ENCODE results near the gene OXLD1.

The OXLD1 gene

DNA sequence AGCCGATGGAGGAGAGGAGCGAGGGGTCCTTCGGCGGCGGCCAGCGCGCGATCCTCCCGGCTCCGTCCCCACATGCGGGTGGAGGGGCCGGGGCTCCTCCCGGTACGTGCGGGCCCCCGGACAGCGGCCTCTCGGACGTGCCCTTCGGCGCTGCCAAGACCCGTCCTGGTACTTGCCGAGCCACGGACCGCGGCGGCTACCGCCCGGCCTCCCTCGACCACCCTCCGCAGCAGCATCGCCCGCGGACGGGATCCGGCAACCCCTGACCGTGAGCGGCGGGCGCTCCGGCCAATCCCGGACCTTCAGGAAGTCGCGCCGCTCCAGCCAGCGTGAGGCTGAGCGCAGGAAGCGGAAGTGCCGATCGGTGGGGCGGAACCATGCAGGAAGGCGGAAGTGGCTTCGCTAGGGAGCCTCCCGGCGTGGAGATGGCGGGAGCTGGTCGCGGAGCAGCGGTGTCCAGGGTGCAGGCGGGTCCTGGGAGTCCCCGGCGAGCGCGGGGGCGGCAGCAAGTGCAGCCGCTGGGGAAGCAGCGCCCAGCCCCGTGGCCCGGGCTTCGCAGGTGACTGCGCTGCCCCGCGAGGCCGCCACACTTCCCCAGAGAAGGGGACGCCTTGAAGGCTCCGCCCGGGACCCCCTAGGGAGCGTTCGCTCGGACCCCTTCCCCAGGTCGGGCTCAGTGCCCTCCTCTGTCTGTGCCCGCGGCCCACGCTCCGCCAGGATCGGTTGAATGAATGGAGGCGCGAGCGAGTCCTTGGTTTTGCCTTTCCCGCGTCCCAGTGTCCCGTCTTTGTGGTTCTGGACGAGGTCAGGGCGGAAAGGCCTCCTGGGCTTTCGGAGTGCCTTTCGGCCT is at the start of gene OXLD1, which contains the start of gene CCDC137:
Gene OXLD1 (minus strand): TSS at position 264 of the 850 bp plus-strand sequence. CDS start 28 bp downstream, at position 236.
Gene CCDC137 (plus strand): TSS at position 396 of the 850 bp plus-strand sequence. CDS start 30 bp downstream, at position 426.
- FAIRE-seq = peak; percentile 53

GRCh38 chr17:81715107-81715871 is 48.9 kb upstream of the OXLD1 start:
- FAIRE-seq = no peak

GRCh38 chr17:81714412-81715106 is 48.2 kb upstream of the OXLD1 start:
- no peak for FAIRE-seq

DNA sequence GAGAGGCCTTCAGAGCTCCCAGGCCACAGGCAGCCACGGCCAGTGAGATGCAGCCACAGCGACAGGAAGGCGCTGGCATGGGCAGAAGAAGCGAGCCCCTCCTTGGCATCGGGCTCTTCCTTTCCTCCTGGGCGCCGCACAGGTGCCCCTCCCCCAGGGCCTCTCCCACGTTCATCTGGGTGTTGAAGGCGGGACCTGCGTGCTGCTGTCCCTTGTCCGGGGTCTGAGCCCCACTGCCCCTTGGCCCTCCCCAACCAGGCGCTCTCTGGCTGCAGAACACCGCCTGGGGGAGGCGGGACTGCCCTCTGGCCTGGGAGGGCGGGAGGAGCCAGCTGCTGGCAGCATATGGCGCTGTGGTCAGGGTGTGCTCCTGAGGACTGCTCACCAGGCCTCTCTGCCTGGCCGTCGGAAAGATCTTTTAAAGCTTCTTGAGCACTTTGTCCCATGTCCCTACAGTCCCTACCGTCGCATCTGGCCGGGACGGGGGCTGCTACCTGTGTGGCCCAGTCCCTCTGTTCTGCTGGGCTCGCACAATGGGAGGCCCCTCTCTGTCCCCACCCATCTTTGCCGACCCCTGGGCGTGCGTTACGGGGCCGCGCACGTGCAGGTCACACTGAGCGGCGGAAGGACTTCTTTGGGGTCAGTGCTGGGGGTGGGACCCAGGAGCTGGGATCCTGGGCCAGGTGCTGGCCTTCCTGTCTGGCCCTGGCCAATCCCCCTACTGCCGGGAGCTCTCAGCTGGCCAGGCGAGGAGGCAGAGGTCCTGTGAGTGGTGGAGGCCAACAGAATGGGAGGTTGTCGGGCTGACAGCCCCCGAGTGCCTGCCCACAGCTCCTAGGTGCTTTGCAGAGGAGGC is 47.4 kb upstream of the OXLD1 start:
- FAIRE-seq = no peak

DNA sequence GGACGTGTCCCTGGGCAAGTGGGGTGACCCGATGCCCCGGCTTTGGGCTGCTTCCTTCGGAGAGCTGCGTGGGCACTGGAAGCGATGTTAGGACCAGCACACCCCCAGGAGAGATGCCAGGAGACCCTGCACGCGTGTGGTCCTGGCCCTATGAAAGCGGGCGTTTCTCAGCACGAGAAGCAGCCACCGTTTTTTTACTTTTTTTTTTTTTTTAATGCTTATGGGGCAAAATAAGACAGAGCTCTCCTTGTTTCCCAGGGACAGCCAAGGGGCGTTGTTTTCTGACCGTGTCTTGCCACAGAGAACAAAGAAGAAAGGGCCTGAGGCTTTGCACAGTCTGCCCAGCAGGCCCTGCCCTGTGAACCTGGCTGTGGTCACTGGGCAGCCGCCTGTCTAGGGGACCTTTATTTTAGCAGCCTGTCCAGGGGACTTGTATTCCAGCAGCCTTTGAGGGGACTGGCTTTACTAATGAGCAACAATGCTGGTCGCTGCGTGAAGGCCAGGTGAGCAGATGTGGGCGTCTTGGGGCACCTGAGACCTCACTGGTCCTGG is 46.7 kb upstream of the OXLD1 start:
- no peak for FAIRE-seq

DNA sequence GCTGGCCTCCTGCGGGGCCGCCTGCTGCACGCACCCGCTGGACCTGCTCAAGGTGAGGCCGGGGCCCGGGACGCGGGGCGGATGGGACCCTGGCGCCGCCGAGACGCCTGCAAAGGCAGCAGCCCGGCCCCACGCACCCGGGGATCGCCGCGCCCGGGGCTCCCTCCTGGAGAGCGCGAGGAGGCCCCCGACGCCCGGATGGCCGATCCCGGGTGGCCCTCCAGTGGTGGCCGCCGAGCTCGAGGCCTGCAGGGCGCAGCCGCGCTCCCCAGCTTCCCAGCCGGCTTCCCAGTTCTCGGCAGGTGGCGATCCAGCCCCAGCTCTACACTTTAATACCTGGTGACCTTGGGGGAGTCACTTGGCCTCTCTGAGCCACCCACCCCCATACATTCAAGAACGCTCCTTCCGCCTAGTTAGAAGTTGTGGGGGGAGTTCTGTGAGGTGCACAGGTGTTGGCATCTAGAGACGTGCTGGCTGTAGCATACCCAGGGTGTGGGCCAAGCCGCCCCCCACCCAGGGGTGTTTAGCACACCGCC is 46.1 kb upstream of the OXLD1 start:
- no peak for FAIRE-seq

- no peak for FAIRE-seq
Observed at GRCh38 chr17:81711814-81712467, 45.5 kb upstream of the OXLD1 start, which contains the start of gene SLC25A10. TSS of gene SLC25A10 (plus strand) at chr17:81712284. CDS start at chr17:81712427, 143 bp downstream.

DNA sequence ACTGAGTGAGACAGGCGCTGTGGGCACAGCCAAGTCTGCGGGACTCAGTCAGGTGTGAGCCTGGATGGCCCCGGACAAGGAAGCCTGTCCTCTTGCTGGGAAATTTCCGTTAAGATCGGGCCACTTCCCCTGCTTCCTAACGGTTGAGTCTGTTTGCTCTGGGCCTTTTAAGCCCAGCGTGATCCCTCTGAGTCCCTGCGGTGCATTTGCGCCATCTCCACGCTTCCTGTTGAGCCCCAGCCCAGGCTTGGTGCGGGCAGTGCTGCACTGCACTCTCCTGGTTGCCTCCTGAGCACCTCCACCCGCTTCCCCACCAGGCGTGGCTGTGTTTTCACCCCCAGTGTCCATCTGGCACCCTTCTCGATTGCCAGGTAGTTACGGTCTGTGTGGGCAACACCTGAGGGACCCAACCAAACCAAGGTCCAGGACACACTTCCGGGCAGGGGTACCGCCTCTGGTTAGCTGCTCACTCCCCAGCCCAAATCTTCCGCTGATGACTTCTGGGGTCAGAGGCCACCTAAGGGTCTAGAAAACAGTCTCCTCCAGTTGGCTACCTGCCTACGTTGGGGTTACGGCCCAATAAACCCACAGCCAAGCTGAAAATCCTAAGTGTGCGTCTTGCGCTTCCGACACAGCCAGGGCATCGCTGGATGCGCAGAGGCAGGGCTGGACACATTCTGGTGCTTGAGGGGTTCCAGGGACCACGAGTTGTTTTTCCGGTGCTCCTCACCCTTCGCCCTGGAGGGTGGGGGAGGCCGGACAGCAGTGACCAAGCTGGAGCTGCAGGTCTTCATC is 44.3 kb upstream of the OXLD1 start:
- FAIRE-seq = no peak

DNA sequence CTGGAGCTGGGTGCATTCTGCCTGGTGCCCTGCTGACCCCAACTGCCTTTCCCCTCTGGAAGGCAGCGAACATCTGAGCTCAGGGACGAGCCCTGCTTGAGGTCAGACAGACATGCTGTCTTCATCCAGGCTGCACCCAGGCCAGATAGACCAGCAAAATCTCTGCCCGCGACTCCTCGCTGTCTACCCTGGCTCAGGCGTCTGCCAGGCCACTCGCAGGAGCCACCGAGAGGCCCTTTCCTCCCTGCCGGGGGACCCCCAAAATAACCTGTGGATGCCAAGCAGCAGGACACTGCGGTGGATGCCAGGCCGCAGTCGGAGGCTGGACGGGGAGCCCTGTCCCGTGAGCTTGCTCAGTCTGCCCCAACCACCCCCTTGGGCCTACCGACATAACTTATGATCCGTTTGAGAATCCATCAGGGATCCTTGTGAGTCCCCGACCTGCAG is 42.4 kb upstream of the OXLD1 start:
- no peak for FAIRE-seq

DNA sequence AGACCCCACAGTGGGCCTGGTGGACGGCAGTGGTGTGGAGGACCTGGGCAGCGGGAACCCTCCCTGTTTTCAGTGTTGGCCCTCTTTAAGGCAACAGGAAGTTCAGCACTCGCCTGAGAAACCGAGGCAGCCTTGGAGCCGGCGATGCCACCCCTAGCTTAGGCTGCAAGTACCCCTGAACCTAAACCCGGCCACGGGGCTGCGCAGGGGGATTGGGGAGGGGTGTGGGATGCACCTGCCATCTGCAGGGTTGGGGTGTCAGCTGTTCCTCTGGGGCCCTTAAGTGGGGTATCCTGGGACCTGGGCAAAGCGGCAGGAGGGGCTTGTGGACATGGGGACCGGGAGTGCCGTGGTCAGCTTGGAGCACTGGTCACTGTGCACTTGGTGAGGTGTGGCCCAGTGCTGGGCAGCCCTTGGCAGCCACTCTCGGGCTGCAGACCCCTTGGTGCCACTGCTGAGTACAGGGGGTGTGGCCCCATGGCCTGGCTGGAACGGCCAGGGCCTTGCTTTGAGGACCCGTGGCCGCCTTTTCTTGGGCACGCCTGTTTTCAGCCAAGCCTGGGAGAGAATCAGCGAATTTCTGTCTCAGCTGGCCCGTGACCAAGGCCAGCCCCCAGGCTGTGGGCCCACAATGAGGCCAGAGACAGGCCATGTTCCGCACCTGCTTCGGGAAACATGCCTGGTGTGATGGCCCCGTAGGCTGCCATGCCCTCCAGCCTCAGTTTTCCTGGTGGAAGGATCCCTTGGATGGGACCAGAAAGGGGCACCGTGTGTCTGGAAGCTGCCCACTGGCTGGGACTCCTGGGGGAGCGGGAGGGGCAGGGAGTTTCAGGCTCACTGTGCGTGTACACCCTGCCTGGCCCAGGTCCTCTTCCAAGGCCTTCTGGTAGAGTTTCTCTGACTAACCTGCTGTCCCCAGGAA is 41.6 kb upstream of the OXLD1 start:
- no peak for FAIRE-seq

GRCh38 chr17:81706757-81707624 is 40.6 kb upstream of the OXLD1 start:
- no peak for FAIRE-seq

DNA sequence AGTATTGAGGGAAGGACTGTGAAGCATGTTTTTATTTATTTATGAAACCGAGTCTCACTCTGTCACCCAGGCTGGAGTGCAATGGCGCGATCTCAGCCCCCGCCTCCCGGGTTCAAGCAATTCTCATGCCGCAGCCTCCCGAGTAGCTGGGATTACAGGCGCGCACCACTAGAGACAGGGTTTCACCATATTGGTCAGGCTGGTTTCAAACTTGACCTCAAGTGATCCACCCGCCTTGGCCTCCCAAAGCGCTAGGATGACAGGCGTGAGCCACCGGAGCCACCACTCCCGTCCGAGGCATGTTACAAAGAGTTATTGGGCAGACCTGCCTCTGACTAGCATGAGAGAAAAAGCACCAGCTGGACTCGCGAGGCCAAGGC is 39.8 kb upstream of the OXLD1 start:
- FAIRE-seq = no peak

- FAIRE-seq = no peak
Observed at GRCh38 chr17:81705518-81706231, 39.3 kb upstream of the OXLD1 start.

- FAIRE-seq = no peak
Observed at GRCh38 chr17:81703747-81704654, 37.6 kb upstream of the OXLD1 start.

DNA sequence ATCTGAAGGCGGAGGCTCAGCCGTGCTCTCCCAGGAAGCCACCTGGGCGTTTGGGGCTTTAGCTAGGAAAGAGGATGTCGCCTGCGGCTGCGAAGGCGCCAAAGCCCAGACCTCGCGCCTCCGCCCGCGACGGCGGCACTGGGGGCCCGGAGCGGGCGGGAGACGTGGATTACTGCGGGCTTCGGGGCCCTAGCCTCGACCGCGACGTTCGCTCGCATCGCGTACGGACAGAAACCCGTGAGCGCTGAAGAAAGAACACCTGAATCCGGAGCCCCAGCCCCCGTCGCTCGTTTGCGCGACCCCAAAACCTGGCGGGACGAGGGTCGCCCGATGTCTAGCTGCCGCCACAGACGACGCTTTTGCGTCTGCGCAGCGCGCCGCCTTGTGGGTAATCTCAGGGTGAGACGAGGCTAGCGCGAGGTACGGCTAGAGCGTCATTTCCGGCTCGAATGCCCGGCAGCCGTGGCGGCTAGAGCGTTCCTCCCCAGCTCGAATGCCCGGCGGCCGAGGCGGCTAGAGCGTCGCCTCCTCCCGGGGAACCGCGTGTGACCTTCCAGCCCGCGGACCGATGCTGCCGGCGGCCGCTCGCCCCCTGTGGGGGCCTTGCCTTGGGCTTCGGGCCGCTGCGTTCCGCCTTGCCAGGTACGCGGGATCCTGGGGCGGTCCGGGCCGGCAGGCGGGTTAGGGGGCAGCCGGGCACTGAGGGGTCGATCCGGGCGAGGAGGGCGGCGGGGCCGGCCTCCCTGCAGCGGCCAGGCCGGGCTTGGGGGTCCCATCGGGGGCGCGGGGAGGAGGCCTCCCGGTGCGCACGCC is 36.7 kb upstream of the OXLD1 start, which contains the start of gene MRPL12:
Gene MRPL12 (plus strand): TSS at position 434 of the 813 bp plus-strand sequence. CDS start 135 bp downstream, at position 569.
- FAIRE-seq = peak; percentile 13

Measured in G401.6 (cell line).